COLO829 (cell line): ENCODE measurements around the gene CALD1.
A peak's percentile ranks its signal among the peaks of the same experiment; 100 is the strongest.

ENCODE experiments used
- DNase-seq: peaks from one replicate; pipeline ENCODE4 v3.0.0; 2012; ENCODE audit warnings: low spot score

CALD1 gene

DNA sequence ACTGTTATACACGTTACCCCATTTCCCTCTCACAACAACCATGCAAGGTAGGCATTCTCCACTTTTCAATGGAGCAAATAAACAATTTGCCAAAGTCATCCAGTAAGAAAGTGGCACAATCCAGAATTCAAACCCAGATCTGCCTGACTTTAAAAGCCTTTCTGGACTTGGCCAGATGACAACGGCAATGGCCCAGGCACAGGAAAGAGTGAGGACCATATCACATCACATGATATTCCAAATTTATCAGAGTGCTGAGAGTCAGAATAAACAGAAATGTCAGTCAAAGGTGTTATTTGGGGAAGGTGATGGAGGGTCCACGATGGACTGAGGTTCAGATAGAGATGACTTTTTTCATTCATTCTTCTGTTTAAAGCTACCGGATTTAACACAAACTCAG is 48.0 kb downstream of the CALD1 start:
- DNase-seq = no peak

DNA sequence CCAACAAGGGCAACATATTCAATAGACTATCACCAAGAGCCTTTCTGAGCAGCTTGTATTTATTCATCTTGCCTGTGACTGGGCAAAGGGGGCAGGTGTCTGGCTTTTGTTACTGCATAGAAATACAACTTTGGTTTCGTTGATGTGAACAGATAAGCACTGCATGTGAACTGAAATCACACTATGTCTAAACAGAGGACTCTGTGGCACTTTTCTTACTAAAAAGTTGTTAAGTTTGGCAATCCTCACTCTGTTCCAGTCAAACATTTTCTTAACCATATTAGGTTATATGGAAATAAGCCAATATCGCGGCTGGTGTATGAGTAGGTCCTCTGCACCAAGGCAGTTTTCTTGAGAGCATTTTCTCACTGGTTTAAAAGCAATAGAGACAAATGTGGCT is 48.5 kb downstream of the CALD1 start:
- no peak for DNase-seq

DNA sequence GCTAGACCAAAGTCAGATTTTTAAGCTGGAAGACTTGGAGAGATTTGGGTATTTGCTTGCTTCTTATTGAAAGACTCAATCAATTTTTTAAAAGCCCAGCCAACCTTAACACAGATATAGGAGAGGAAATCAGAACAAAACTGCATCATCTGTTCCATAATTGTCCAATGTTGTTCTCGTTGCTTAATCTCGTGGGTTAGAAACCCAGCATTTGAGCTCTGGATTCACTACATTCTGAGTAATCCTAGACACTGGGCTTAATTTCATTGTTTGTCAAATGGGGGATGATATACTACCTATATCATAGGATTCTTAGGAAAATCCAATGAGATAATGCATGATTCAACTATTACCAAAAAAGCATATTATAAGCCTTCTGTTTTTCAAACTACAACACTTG is 48.9 kb downstream of the CALD1 start:
- no peak for DNase-seq

DNA sequence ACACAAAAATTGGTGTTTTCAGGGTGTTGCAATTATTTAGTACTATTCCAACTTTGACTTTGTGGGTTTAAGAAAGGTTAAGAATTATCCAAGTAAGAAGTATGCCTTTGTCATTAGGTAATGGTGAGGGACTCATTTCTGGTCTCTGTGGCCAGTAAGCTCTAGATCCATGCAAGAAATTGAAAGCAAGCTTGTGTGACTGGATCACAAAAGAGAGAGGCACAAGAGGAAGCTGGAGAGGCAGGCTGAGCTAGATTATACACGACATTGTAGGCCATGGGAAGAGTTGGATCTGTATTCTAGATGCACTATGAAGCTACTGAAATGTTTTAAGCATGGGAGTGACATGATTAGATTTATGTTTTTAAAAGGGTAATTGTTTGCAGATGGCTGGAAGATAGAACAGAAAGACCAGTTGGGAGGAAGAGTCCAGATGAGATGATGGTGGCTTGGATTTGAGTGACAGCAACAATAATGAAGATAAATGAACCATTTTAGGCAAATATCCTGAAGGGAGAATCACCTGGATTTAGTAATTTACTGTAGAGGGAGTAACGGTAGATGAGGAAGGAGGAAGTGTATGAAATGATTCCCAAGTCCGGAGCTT is 50.0 kb downstream of the CALD1 start:
- DNase-seq = no peak

DNA sequence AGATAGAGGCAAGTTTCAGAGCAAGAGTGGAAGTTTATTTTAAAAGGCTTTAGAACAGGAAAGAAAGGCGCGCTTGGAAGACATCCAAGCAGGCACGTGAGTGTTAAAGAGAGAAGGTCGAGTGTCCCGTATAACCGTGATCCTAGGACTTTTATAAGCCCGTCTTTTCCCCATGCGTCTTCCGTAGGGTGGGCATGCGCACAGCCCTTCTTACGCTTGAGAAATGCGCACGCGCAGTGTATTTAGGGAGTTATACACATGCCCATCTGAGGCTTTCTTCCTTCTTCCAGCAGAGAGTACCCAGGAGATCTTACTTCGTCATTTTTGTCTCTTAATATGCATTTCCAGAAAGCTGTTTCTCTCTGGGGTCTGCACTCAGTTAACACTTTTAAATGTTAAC is 52.4 kb downstream of the CALD1 start:
- peak; percentile 94 for DNase-seq

DNA sequence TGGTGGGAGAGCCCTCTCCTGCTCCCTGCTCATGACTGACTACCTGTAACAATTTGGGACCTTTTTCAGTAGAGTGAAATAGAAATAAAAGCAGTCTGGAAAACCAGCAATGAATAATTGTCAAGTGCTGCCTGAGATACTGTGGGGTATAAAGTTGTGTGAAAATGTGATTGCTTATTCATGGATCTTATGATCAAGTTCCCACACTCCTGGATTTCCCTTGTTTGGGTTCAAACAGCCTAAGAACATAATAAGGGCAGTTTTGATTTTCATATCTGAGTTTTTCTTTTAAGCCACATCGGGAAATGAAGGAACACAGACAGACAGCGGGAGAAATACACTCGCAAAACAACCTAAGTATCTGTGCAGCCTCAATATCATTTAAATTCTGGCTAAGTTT is 52.9 kb downstream of the CALD1 start:
- no peak for DNase-seq

DNA sequence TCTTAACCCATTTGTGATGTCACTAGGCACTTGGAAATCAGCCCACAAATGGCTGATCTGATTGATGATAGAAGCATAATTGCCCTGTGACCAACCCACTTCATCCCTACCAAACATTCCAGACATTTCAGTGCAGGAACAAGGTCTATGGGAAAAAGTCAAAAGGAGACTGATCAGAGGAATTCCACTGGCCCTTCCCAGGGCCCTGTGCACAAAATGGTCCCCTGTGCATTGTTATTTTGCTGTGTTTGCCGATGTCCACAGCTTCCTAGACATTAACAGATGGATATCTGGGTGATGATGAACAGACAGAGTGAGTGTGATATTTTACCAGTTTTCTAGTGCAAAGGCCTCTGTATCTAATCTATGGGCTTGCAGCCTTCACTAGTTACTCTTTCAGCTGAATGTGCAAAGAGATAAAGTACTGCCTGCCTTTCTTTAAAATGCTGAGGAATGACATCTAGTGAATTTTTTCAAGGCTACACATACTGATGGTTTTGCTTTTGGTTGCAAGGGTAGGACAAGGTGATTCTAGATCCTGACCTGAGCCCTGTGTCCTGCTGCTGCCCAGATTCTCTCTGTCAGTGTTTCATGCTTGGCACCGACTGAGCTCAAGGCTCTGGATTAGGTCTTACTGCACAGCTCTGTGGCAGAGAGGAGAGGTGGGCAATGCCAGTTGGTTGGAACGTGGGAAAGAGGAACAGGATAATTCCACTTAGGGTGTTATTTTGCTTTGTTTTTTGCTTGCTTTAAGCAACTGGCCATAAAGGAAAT is 55.4 kb downstream of the CALD1 start:
- DNase-seq = no peak

DNA sequence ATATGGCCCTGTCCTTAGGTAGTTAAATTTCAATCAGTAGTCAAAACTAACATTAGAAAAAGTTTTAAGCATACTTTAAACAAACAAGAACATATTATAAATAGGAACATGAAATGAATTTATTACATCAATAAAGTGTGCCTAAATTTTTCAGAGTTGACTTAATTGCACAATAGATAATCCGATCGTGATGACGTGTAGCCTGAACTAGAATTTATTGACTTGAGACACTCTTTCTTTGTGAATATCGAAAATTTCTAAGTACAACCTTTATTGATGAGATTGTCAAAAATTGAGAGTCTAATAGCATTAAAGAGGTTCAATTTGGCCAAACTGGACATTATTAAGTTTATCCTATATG is 56.0 kb downstream of the CALD1 start:
- no peak for DNase-seq

DNA sequence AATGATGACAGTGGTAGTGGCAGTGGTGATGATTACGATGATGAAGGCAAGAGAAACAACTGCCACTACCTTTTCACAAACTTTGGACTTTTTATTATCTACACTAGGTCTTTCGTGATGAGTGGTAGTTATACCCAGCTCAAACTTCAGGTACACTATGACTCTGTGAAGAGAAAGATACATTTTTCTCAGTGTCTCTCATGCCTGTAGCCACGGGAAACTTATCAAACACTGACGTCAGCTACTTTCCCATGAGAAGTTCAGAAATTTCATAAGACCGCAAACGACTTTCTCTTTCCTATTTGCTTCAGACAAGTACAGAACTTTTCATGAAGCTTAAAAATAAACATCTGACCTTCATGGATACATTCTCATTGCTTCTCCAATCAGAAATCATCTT is 57.0 kb downstream of the CALD1 start:
- DNase-seq = no peak

DNA sequence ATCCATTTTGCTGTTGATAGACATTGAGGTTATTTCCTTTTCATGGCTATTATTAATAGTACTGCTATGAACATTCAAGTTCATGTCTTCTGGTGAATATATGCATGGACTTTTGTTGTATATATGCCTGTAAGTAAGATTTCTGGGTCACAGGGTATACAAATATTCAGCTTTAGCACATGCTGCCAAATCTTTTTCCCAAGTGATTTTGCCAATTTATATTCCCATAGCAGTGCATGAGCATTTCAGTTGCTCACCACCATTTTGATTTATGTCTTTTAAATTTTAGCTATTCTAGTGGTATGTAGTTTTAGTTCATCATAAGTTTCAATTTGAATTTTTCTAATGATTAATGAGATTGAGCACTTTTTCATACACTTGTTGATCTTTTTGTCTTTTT is 59.9 kb downstream of the CALD1 start:
- DNase-seq = no peak

DNA sequence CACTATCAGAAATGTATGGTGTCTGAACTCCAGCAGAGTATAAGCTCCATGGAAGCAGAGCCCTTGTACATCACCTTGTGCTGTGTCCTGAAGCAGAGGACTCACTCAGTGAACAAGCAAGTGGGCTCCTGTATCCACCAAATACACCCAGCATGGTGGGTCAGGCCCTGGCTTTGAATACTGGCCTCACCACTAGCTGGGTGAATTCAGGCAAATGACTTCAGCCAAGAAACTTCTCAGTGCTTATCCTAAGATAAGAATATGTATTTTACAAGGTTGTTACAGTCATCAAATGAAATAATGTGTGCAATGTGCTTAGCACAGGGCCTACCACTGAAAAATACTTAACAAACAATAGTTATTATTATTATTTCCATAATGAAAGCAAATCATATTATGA is 62.6 kb downstream of the CALD1 start:
- DNase-seq = no peak

DNA sequence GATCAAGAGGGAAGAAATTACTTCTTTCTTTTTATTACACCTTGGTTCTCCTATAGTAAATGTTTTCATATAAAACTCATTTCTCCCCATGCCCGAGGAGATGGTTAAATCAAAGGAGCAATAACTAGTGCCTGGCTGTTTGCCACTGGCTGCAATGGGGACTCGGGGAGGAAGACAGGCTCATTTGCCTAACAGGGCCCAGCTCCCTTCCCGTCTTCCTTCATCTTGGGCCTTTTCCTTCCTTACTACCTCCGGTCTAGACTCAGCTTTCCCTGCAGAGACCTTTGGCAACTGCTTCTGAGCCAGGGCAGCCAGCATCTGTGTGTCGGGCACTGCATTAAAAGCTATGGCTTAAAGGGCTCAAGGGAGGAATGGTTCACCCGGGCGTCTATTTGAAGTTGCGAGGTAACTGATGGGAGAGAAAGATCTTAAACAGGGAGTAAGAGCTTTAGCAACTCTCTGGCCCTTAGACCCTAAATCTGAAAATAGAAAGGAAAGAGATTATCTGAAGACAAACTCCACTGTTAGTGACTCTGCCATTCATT is 63.5 kb downstream of the CALD1 start:
- no peak for DNase-seq

DNA sequence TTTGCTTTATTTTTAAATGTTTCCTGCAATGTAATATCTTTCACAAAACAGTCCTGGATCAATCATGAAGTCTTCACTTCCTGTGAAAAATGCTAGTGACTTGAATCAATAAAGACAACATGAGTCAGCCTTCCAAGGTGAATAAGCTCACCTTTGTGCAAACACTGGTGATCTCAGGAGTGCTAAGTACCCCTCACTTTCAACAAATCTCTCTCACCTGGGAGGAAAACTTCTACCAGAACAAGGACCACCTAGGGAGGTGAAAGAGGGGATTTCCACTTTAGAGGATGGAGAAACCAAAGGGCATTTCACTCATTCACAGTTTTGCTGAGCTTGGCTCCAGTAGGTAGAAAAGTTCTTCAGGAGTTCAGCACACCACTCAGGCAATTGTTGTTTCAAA is 64.8 kb downstream of the CALD1 start:
- DNase-seq = no peak

DNA sequence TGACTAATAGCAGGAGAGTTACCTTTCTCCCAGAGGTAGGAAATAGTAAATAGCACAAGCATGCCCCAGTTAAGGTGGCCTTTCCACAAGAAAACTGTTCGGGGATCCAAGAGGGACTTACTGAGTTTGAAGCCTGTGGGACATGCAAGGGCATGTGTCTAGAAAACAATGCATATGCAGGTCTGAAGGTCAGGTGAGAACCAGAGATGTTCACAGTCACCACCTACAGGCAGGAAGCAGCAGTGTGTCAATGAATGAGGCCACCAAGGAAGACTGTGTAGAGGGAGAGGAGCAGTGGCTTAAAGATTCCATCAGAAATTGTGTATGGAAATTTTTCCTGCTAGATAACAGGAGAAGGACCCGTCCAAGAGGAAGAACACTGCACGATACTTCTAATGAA is 66.0 kb downstream of the CALD1 start:
- DNase-seq = peak; percentile 40

DNA sequence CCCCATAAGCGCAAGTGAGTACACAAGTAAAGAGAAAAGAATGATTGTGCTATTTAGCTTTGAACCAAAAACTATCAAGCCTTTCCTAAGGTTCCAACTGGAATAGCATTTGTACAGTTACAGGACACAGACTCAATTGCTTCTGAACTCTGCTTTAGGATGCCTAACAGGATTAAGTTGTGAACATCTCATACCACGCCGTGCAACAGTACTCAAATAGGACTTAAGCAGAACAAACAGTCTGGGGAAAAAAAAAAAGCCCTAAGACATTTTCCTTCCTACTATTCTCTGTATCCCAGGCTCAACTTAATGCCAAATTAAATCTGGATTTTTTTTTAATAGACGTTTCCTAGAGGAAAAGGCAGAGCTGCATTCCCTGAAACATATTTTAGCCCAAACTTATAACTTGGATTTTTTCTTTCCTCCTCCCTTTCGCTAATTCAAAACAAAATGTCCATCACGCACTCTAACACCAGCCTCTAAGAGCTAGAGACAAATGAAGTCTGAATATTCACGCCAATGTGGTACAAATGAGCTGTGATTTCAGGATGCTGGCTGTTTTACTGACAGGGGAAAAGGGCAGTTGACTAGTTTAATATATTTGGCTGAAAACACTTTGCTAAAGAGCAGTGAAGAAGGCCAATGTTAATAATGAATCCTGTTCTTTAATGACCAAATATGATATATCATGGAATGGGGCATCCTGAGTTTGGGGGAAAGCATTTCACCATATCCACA is 68.6 kb downstream of the CALD1 start:
- no peak for DNase-seq

DNA sequence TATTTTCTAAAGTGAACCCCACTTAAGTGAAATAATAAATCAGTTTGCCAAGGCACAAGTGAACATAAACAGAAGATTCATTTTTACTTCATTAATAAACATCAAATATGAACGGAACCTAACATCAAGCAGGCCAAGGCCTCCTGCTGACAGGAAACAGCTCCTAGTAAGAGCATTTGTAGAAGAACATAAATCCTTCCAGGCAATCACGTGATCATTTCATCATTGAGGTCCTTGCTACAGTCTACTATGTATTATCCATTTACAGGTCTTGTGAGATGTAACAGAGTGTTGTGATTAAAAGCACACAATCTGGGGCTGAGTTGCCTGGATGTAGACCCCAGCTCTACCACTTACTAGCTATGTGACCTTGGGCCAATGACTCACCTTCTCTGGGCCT is 70.6 kb downstream of the CALD1 start:
- DNase-seq = no peak

DNA sequence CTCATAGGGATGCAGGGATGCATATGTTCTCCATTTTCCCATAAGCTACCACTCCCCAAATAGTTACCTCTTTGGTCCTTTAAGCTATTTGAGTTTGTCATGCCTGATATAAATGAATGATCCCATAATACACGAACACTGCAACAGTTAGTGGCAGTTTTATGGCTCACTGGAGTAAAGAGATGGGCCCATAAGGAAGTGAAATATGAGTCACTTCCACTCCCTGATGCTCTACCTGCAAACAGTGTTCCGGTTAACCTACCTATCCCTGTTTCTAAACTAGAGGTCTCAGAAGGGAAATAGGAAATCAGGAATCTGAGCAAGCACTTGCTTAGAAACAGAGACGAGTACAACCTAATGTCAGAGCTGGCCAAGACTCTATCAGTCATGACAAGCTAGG is 71.7 kb downstream of the CALD1 start:
- no peak for DNase-seq

DNA sequence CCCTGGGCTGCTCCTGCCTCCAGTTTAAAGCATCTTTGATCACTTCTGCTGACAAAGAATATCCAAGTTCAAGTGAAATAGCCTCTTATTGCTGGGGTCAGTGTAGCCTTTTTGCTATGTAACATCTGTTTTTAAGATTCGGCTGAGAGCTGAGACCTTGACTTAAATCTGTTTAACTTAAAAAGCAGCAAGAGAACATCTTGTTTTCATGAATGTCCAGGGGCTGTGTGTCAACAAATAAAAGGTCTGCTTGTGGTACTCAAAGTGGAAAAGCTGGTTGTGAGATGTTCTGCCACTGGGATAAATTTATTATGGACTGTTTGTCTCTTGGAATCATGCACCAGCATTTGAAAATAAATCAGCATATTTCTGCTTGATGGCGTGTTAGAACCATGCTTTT is 73.2 kb downstream of the CALD1 start:
- no peak for DNase-seq

DNA sequence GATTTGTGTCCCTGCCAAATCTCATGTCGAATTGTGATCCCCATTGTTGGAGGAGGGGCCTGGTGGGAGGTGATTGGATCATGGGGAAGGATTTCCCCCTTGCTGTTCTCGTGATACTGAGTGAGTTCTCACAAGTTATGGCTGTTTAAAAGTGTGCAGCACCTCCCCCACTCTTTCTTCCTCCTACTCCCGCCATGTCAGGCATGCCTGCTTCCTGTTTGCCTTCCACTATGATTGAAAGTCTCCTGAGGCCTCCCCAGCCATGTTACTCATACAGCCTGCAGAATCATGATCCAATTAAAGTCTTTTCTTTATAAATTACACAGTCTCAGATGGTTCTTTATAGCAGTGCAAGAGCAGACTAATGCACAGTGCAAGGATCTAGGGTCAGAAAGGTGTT is 75.4 kb downstream of the CALD1 start:
- DNase-seq = no peak

DNA sequence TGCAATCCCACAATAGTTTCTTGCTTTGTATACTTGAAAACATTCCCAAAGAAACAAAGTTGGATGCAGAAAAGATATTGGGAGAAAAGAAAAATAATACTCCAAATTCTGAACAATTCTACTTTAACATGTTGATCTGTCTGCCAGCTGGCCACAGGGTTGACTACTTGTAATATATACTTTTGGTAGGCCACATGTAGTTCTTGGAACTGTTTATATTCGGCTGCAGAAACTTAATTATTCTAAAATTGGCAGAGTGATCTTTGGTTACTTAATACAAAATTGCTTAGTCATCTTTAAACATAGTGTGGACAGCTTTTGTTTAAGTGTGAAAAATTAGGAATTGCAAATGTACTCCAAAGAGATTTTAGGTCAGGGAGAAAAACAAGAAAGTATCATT is 76.0 kb downstream of the CALD1 start:
- no peak for DNase-seq

DNA sequence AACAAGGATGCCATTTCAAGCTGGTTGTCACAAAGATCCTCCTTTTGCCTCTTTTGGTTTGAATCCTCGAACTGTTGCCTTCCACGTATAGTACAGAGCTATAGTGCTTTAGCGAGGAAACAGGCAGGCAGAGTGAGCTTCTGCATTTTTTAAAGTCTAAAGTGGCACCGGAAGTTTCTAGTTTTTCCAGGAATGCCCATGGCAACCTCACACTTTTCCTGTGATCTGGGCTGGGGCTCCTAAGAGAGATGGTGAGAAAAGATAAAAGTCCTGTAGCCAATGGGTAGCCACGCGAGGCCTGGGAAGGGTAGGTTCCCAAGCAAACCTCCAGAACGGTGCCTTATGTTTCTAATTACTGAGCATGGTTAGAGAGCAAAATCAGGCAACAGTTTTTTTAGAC is 76.7 kb downstream of the CALD1 start:
- DNase-seq = no peak

DNA sequence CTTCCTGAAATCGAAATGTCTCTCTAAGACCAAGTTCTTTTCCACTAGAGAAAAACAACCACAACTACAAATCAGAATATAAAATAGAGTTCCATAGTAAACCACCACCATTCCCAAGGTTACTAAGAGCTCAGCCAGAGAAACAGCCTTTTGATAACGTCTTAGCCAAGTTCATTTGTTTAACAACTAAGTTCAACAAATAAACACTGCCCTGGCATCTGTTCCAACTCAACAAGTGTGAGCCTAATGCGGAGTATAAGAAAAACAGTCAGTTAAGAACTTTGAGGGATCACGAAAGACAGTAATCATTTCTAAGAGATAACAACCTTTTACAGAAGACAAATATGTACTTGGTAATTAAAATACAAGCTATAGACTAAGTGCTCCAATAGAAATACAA is 77.3 kb downstream of the CALD1 start:
- DNase-seq = no peak

DNA sequence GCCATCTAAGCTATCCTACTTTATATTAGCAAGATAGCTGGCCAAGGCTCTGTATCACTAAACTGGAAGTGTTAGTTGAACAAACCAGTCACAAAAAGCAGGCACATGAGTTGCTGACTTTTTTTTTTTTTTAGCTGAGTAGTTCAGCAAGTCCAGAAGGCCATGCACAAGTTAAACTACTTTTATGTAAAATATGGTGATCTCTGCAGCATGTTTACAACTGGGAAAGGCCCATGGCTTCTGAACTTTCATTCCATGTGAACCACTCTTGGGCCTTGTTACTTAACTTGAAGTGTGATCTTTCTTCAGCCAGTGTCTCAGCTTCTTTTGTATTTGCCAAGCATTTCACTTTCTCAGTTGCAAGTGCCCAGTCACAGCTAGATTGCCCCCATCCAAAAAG is 78.5 kb downstream of the CALD1 start:
- DNase-seq = no peak
